ENCODE data around the gene C1orf198. TPM values are rescaled to one million over a fixed set of nuclear protein-coding genes. Genes with fewer than 3 reads are reported as not detected.

C1orf198 gene
- total and polyA plus RNA-seq, 2 experiments from 2014 or later: 54.7 to 67.6 TPM

GRCh38 chr1:230807561-230808280 lies 60.6 kb downstream of the C1orf198 start:
- Histone ChIP-seq H3K27me3 (peaks cover 5% of the 10 kb centered on the region), H3K4me1 (ENCODE audit: low read depth) (no peaks in the 10 kb centered on the region), H3K4me3 (no peak overlapping the region), H3K36me3 (no peaks in the 10 kb centered on the region), H3K27ac (no peak overlapping the region), H3K9me3 (ENCODE audit: low read depth) (no peaks in the 10 kb centered on the region)
- TF ChIP-seq CTCF (IDR thresholded peaks at IDR 0.05; ENCODE audit: low read depth, low read length): no peak
- no peak for DNase-seq (ENCODE audit: low read depth in 1 of 2, low spot score in 1 of 2)

GRCh38 chr1:230807029-230807428 lies 61.3 kb downstream of the C1orf198 start:
- Histone ChIP-seq H3K4me3 (no peak overlapping the region), H3K27me3 (peaks cover 5% of the 10 kb centered on the region), H3K27ac (no peak overlapping the region), H3K4me1 (ENCODE audit: low read depth) (no peaks in the 10 kb centered on the region), H3K9me3 (ENCODE audit: low read depth) (no peaks in the 10 kb centered on the region), H3K36me3 (no peaks in the 10 kb centered on the region)
- no peak for TF ChIP-seq CTCF (IDR thresholded peaks at IDR 0.05; ENCODE audit: low read depth, low read length)
- DNase-seq (ENCODE audit: low read depth in 1 of 2, low spot score in 1 of 2): no peak

GRCh38 chr1:230806552-230806951 lies 61.8 kb downstream of the C1orf198 start:
- Histone ChIP-seq H3K4me1 (ENCODE audit: low read depth) (no peaks in the 10 kb centered on the region), H3K4me3 (no peak overlapping the region), H3K27ac (no peak overlapping the region), H3K27me3 (peaks cover 5% of the 10 kb centered on the region), H3K36me3 (no peaks in the 10 kb centered on the region), H3K9me3 (ENCODE audit: low read depth) (no peaks in the 10 kb centered on the region)
- no peak for TF ChIP-seq CTCF (IDR thresholded peaks at IDR 0.05; ENCODE audit: low read depth, low read length)
- no peak for DNase-seq (ENCODE audit: low read depth in 1 of 2, low spot score in 1 of 2)

- Histone ChIP-seq H3K27me3 (peaks cover 5% of the 10 kb centered on the region), H3K27ac (no peak overlapping the region), H3K4me3 (no peak overlapping the region), H3K36me3 (no peaks in the 10 kb centered on the region), H3K4me1 (ENCODE audit: low read depth) (no peaks in the 10 kb centered on the region), H3K9me3 (ENCODE audit: low read depth) (no peaks in the 10 kb centered on the region)
- no peak for TF ChIP-seq CTCF (IDR thresholded peaks at IDR 0.05; ENCODE audit: low read depth, low read length)
- DNase-seq (ENCODE audit: low read depth in 1 of 2, low spot score in 1 of 2): no peak
Observed at GRCh38 chr1:230804396-230804795, 63.9 kb downstream of the C1orf198 start.

- no peak for DNase-seq (ENCODE audit: low read depth in 1 of 2, low spot score in 1 of 2)
- peaks cover 3% of the 10 kb centered on the region for H3K27me3 ChIP-seq
- H3K4me3 ChIP-seq: no peak overlapping the region
- no peak overlapping the region for H3K27ac ChIP-seq
- H3K36me3 ChIP-seq: no peaks in the 10 kb centered on the region
- TF ChIP-seq CTCF (IDR thresholded peaks at IDR 0.05; ENCODE audit: low read depth, low read length): no peak
- no peaks in the 10 kb centered on the region for H3K4me1 ChIP-seq (ENCODE audit: low read depth)
- no peaks in the 10 kb centered on the region for H3K9me3 ChIP-seq (ENCODE audit: low read depth)
Observed at GRCh38 chr1:230800891-230801840, 67.2 kb downstream of the C1orf198 start.
